ENCODE measurements around the gene ZNF581.

DNA sequence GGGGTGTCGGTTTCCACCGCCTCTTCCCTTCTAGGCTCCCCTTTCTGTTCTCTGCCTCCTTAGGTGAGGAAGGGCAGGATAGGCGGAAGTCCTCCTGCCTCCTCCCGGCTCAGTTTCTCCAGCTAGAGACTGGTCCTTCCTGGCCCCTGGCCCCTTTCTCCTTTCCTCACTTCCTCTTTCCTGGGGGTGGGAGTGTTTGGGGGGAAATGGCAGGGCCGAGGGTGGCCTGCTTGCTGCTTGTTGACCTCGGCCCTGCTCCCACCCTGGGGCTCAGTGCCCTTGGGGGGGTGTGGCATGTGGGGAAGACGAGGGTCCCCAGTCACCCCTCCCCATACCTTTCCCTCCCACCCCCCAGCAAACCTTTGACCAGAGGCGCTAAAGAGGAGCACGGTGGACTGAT is 16.4 kb downstream of the ZNF581 start:
- TF ChIP-seq, protein P1, sequence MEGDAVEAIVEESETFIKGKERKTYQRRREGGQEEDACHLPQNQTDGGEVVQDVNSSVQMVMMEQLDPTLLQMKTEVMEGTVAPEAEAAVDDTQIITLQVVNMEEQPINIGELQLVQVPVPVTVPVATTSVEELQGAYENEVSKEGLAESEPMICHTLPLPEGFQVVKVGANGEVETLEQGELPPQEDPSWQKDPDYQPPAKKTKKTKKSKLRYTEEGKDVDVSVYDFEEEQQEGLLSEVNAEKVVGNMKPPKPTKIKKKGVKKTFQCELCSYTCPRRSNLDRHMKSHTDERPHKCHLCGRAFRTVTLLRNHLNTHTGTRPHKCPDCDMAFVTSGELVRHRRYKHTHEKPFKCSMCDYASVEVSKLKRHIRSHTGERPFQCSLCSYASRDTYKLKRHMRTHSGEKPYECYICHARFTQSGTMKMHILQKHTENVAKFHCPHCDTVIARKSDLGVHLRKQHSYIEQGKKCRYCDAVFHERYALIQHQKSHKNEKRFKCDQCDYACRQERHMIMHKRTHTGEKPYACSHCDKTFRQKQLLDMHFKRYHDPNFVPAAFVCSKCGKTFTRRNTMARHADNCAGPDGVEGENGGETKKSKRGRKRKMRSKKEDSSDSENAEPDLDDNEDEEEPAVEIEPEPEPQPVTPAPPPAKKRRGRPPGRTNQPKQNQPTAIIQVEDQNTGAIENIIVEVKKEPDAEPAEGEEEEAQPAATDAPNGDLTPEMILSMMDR (IDR thresholded peaks at IDR 0.05): no peak
- no peak for TF ChIP-seq POLR2A (IDR thresholded peaks at IDR 0.05)
